Keratinocyte (primary cell): ENCODE data around the gene GID4. TPM values are rescaled to one million over a fixed set of nuclear protein-coding genes. Genes with fewer than 3 reads are reported as not detected.
A peak's percentile ranks its signal among the peaks of the same experiment; 100 is the strongest.

Source experiments
- DNase-seq: peaks from one replicate; pipeline ENCODE4 v3.0.0-alpha.2; 2011; ENCODE audit warnings: low read depth, missing footprints, low spot score
- FAIRE-seq: peaks from 2 replicates; lab custom pipeline; 2011; peaks lifted over from hg19 to GRCh38; lab: Jason Lieb, UNC
- H2AFZ ChIP-seq: 2 replicates; pipeline ENCODE4 v1.6.0; 2012; ENCODE audit warnings: low read length, control low read depth, inconsistent platforms; ENCODE audit not compliant: control insufficient read depth
- H3K27ac ChIP-seq: 2 replicates; pipeline ENCODE4 v1.5.1; 2011; ENCODE audit warnings: low read length; ENCODE audit not compliant: control insufficient read depth, insufficient read depth
- H3K27me3 ChIP-seq: 3 replicates; pipeline ENCODE4 v1.6.0; 2011; ENCODE audit warnings: low read length; ENCODE audit not compliant: control insufficient read depth, insufficient read depth; ENCODE audit errors: extremely low read depth
- H3K36me3 ChIP-seq, 2 experiments: 2 replicates in 1 of 2; 3 replicates in 1 of 2; pipeline ENCODE4 v1.5.1; 2011; ENCODE audit warnings: low read length in 2 of 2, mild to moderate bottlenecking in 1 of 2; ENCODE audit not compliant: control insufficient read depth in 2 of 2, insufficient read depth in 2 of 2; ENCODE audit errors: extremely low read depth in 1 of 2
- H3K4me1 ChIP-seq: 3 replicates; pipeline ENCODE4 v1.5.1; 2011; ENCODE audit warnings: low read length; ENCODE audit not compliant: control insufficient read depth, insufficient read depth; ENCODE audit errors: extremely low read depth
- H3K4me2 ChIP-seq: 3 replicates; pipeline ENCODE4 v1.6.0; 2011; ENCODE audit warnings: low read depth, low read length; ENCODE audit not compliant: control insufficient read depth, insufficient read depth; ENCODE audit errors: extremely low read depth
- H3K4me3 ChIP-seq, 3 experiments: fragments of 200-600 bp in 1 of 3; sonication (generic) in 1 of 3; 2 replicates in 2 of 3; 3 replicates in 1 of 3; pipeline ENCODE4 v1.5.1; 2011 to 2016; ENCODE audit warnings: low read length in 3 of 3, mild to moderate bottlenecking in 3 of 3, control low read depth in 2 of 3, inconsistent platforms in 1 of 3, low read depth in 1 of 3, mixed read lengths in 1 of 3, mixed run types in 1 of 3, moderate library complexity in 1 of 3; ENCODE audit not compliant: control insufficient read depth in 2 of 3, insufficient read depth in 2 of 3; ENCODE audit errors: extremely low read depth in 1 of 3
- H3K79me2 ChIP-seq: 2 replicates; pipeline ENCODE4 v1.6.0; 2012; ENCODE audit warnings: low read length; ENCODE audit not compliant: control insufficient read depth, insufficient read depth
- H3K9ac ChIP-seq: 3 replicates; pipeline ENCODE4 v1.6.0; 2011; ENCODE audit warnings: low read length; ENCODE audit not compliant: control insufficient read depth, insufficient read depth; ENCODE audit errors: extremely low read depth
- H3K9me1 ChIP-seq: 3 replicates; pipeline ENCODE4 v1.6.0; 2011; ENCODE audit warnings: low read length; ENCODE audit not compliant: control insufficient read depth, insufficient read depth; ENCODE audit errors: extremely low read depth
- H3K9me3 ChIP-seq: 2 replicates; pipeline ENCODE4 v1.5.1; 2012; ENCODE audit warnings: low read depth, low read length; ENCODE audit not compliant: control insufficient read depth
- H4K20me1 ChIP-seq: 3 replicates; pipeline ENCODE4 v1.6.0; 2011; ENCODE audit warnings: low read length; ENCODE audit not compliant: control insufficient read depth, insufficient read depth; ENCODE audit errors: extremely low read depth
- CTCF ChIP-seq, 3 experiments: IDR thresholded peaks in 1 of 3; conservative IDR thresholded peaks in 1 of 3; optimal IDR thresholded peaks in 1 of 3; 2 replicates in 2 of 3; 3 replicates in 1 of 3; pipeline versions ENCODE3 to v1.5.1; 2011; ENCODE audit warnings: low read length in 3 of 3, mild to moderate bottlenecking in 3 of 3, moderate library complexity in 2 of 3, control low read depth in 1 of 3, inconsistent platforms in 1 of 3; ENCODE audit not compliant: insufficient read depth in 2 of 3; ENCODE audit errors: extremely low read depth in 1 of 3
- EZH2 ChIP-seq: IDR thresholded peaks from one replicate; pipeline ENCODE4 v1.6.1; 2012; ENCODE audit warnings: inconsistent platforms, mild to moderate bottlenecking, low read length, moderate library complexity
- dilution Hi-C: fragments of 300-500 bp; cut with MboI; formaldehyde crosslinking; loops from one replicate; pipeline ENCODE4 v1.7.0; 2020; ENCODE audit warnings: low sequenced_read_pairs; ENCODE audit not compliant: extremely low pct_ligation_motif_present
- polyA plus RNA-seq, 5 experiments: library from polyadenylated mRNA; depleted of rRNA in 3 of 5; stranded (reverse) in 3 of 5; stranded (forward) in 1 of 5; unstranded in 1 of 5; fragments of >200 nt; gene quantifications; 1 replicate in 1 of 5; 2 replicates in 3 of 5; 3 replicates in 1 of 5; pipeline versions ENCODE4 v1.2.1 to v1.2.3, GENCODE V29; 2011 to 2012; ENCODE audit warnings: missing spikeins in 2 of 5, low read depth in 1 of 5, low replicate concordance in 1 of 5

The GID4 gene
- polyA plus RNA-seq, 1 donor (not counting 4 experiments of a cell fraction or from before 2014, with no cell fraction given) = 16.8 TPM

DNA sequence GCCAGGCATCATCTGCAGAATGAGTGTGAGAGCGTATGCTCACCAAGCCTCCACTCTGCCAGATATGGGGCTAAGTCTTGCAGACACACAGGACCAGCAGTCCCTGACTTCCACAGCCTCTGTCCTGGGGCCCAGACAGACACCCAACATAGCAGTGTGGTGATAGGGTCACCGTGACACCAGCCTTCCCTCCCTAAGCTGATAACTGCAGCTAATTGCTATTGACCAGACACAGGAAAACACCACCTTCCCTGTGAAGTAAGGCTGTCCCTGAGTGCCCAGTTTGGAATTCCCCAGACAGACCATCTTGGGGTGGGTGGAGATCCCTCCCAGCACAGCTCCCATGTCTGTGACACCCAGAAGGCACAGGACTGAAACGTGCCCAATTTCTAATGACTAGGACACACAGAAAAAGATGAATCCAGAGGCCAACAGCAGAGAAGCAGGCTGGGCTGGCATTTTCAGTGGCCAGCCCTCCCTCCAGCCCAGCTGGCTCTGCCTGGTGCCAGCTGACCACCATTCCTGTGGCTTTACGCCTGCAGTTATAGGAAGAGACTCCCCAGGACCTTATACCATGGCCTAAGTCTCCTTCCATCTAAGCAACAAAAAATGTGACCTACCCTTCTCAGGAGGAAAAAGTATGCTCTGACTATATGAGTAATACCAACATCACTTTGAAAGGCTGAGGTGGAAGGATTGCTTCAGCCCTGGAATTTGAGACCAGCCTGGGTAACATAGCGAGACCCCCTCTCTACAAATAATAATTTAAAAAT, 30.5 kb upstream of the GID4 start:
- no peak overlapping the region for H3K4me3 ChIP-seq
- H3K4me2 ChIP-seq = peak overlapping the region; percentile 54
- H3K27me3 ChIP-seq = no peaks in the 10 kb centered on the region
- dilution Hi-C loops = no loop called here
- no peak overlapping the region for H3K9ac ChIP-seq
- H3K9me3 ChIP-seq = no peaks in the 10 kb centered on the region
- H3K9me1 ChIP-seq = no peaks in the 10 kb centered on the region
- TF ChIP-seq CTCF (optimal IDR thresholded peaks at IDR 0.05 in 1 of 3, IDR thresholded peaks at IDR 0.05 in 1 of 3, conservative IDR thresholded peaks at IDR 0.05 in 1 of 3; ENCODE audit: extremely low read depth in 1 of 3, insufficient read depth in 2 of 3, low read length in 3 of 3) (no peak), EZH2 (no peak)
- peak; percentile 61 for FAIRE-seq
- H3K27ac ChIP-seq = peak overlapping the region; percentile 31
- H3K79me2 ChIP-seq = no peaks in the 10 kb centered on the region
- no peak for DNase-seq
- H2AFZ ChIP-seq = no peak overlapping the region
- H4K20me1 ChIP-seq = no peaks in the 10 kb centered on the region
- peaks cover 2 to 10% of the 10 kb centered on the region in 2 experiments for H3K36me3 ChIP-seq
- H3K4me1 ChIP-seq = peaks cover 12% of the 10 kb centered on the region

- Histone ChIP-seq H3K4me1 (peaks cover 12% of the 10 kb centered on the region), H3K4me3 (no peak overlapping the region), H3K36me3 (peaks cover 2 to 10% of the 10 kb centered on the region in 2 experiments), H3K27me3 (no peaks in the 10 kb centered on the region), H3K27ac (no peak overlapping the region), H3K9me1 (no peaks in the 10 kb centered on the region), H3K4me2 (no peak overlapping the region), H3K9ac (no peak overlapping the region), H2AFZ (no peak overlapping the region), H4K20me1 (no peaks in the 10 kb centered on the region), H3K79me2 (no peaks in the 10 kb centered on the region), H3K9me3 (no peaks in the 10 kb centered on the region)
- no peak for TF ChIP-seq EZH2
- no peak for TF ChIP-seq CTCF (optimal IDR thresholded peaks at IDR 0.05 in 1 of 3, IDR thresholded peaks at IDR 0.05 in 1 of 3, conservative IDR thresholded peaks at IDR 0.05 in 1 of 3; ENCODE audit: extremely low read depth in 1 of 3, insufficient read depth in 2 of 3, low read length in 3 of 3)
- dilution Hi-C loops = no loop called here
- DNase-seq (no peak), FAIRE-seq (no peak)
Observed at GRCh38 chr17:18009609-18010420, 29.4 kb upstream of the GID4 start.
